ENCODE data around the gene GADD45G. TPM values are rescaled to one million over a fixed set of nuclear protein-coding genes. Genes with fewer than 3 reads are reported as not detected.

Gene GADD45G
- polyA plus RNA-seq, 2 of the 4 experiments (the other 2 are of a cell fraction) = 0.15 to 0.16 TPM

- no peak for TF ChIP-seq CHD4 (IDR thresholded peaks at IDR 0.05; ENCODE audit: borderline replicate concordance)
- no peak for TF ChIP-seq RFX5 (IDR thresholded peaks at IDR 0.05)
These were observed 4.0 kb downstream of the GADD45G start (continued) for GRCh38 chr9:89608641-89609335.

- POLR2A ChIA-PET = no interaction called here
- WGBS (ENCODE audit: missing lambda C conversion rate) = 64% methylated on average over 8 of the region's 8 CpGs
- H3K9me3 ChIP-seq = no peaks in the 10 kb centered on the region
- peaks cover 16% of the 10 kb centered on the region for H3K4me1 ChIP-seq
- DNase-seq (ENCODE audit: low read depth in 1 of 2, low spot score in 1 of 2) (no peak), ATAC-seq (no peak), FAIRE-seq (no peak)
- H3K4me3 ChIP-seq = no peak overlapping the region
- TF ChIP-seq PHF8 (IDR thresholded peaks at IDR 0.05; ENCODE audit: borderline replicate concordance, low read depth) (no peak), POLR2AphosphoS2 (conservative IDR thresholded peaks at IDR 0.05; ENCODE audit: low read length) (no peak), HOXB5 (CRISPR knock-in tag; IDR thresholded peaks at IDR 0.05) (no peak)
- H3K4me2 ChIP-seq = no peak overlapping the region
- CTCF ChIA-PET = interaction anchor here (1.2 to 16.3 kb wide), 5 partner anchors 9 to 494 kb away, joined by 3 to 371 read pairs (median 9); no protein-coding TSS in a partner anchor
- H3K27ac ChIP-seq = no peak overlapping the region
These were observed 4.7 kb downstream of the GADD45G start for GRCh38 chr9:89609426-89610006.

- DNase-seq (ENCODE audit: low read depth in 1 of 2, low spot score in 1 of 2) (no peak), ATAC-seq (no peak), FAIRE-seq (no peak)
- POLR2A ChIA-PET = no interaction called here
- H3K4me1 ChIP-seq = peaks cover 16% of the 10 kb centered on the region
- no peak overlapping the region for H3K4me2 ChIP-seq
- no peaks in the 10 kb centered on the region for H3K9me3 ChIP-seq
- H3K27ac ChIP-seq = no peak overlapping the region
- CTCF ChIA-PET = interaction anchor here (0.6 to 16.3 kb wide), 7 partner anchors 8 to 493 kb away, joined by 3 to 371 read pairs (median 4); no protein-coding TSS in a partner anchor
- no peak overlapping the region for H3K4me3 ChIP-seq
- TF ChIP-seq KDM1A (IDR thresholded peaks at IDR 0.05; ENCODE audit: low read depth) (no peak), EP300 (IDR thresholded peaks at IDR 0.05) (no peak), FOXS1 (CRISPR knock-in tag; IDR thresholded peaks at IDR 0.05) (no peak), MYC (IDR thresholded peaks at IDR 0.05; ENCODE audit: borderline replicate concordance, low read length) (no peak), FOSB (CRISPR knock-in tag; IDR thresholded peaks at IDR 0.05) (no peak), ELK1 (IDR thresholded peaks at IDR 0.05; ENCODE audit: low read depth, low read length) (no peak), ZSCAN20 (CRISPR knock-in tag; IDR thresholded peaks at IDR 0.05) (no peak), EHF (CRISPR knock-in tag; IDR thresholded peaks at IDR 0.05) (no peak), TP53 (CRISPR knock-in tag; IDR thresholded peaks at IDR 0.05) (no peak)
- TF ChIP-seq, protein P1, sequence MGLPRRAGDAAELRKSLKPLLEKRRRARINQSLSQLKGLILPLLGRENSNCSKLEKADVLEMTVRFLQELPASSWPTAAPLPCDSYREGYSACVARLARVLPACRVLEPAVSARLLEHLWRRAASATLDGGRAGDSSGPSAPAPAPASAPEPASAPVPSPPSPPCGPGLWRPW (IDR thresholded peaks at IDR 0.05) = no peak
- TF ChIP-seq, protein P2, sequence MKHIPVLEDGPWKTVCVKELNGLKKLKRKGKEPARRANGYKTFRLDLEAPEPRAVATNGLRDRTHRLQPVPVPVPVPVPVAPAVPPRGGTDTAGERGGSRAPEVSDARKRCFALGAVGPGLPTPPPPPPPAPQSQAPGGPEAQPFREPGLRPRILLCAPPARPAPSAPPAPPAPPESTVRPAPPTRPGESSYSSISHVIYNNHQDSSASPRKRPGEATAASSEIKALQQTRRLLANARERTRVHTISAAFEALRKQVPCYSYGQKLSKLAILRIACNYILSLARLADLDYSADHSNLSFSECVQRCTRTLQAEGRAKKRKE (CRISPR knock-in tag; IDR thresholded peaks at IDR 0.05; ENCODE audit: low read depth) = no peak
- WGBS (ENCODE audit: missing lambda C conversion rate) = 54% methylated on average over 7 of the region's 7 CpGs
These were observed 5.6 kb downstream of the GADD45G start for GRCh38 chr9:89610391-89610925.

DNA sequence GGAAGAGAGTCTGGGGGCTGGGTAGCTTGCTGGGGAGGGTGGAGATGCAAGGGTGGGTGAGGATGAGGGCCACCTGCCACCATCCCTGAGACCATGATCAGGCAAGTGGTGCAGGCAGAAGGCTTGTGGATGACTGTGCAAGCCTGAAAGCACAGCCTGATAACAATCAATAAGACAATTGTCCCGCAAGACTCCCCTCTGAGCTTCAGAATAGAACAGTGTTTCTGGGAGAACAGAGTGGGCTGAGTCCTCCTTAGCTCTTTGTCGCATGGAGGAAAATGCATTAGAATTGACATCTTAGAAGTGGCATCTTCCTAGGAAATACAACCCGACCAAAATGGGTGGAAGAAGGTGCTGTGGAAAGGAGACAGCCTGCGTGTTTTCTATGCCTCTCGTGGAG is 6.6 kb downstream of the GADD45G start:
- Histone ChIP-seq H3K27ac (no peak overlapping the region), H3K4me2 (no peak overlapping the region), H3K4me1 (peaks cover 7% of the 10 kb centered on the region), H3K9me3 (no peaks in the 10 kb centered on the region), H3K4me3 (no peak overlapping the region)
- WGBS (ENCODE audit: missing lambda C conversion rate) = 40% methylated on average over 5 of the region's 5 CpGs
- CTCF ChIA-PET = interaction anchor here (1.0 to 16.3 kb wide), 5 partner anchors 9 to 492 kb away, joined by 3 to 371 read pairs (median 49); no protein-coding TSS in a partner anchor
- POLR2A ChIA-PET = no interaction called here
- DNase-seq (ENCODE audit: low read depth in 1 of 2, low spot score in 1 of 2) = no peak
- no peak for FAIRE-seq
- no peak for ATAC-seq
- TF ChIP-seq POLR2AphosphoS2 (conservative IDR thresholded peaks at IDR 0.05; ENCODE audit: low read length) (no peak), NR3C1 (IDR thresholded peaks at IDR 0.05) (no peak), KDM5A (IDR thresholded peaks at IDR 0.05) (no peak), CHD2 (IDR thresholded peaks at IDR 0.05; ENCODE audit: low read length, partially characterized antibody) (no peak), POLR2A (IDR thresholded peaks at IDR 0.05; ENCODE audit: low read length) (no peak), EHF (CRISPR knock-in tag; IDR thresholded peaks at IDR 0.05) (no peak), CHD4 (IDR thresholded peaks at IDR 0.05; ENCODE audit: borderline replicate concordance) (no peak), BHLHE40 (IDR thresholded peaks at IDR 0.05; ENCODE audit: low read depth, low read length) (no peak), CBX2 (IDR thresholded peaks at IDR 0.05; ENCODE audit: borderline replicate concordance, low read depth) (no peak)
- TF ChIP-seq, protein P3, sequence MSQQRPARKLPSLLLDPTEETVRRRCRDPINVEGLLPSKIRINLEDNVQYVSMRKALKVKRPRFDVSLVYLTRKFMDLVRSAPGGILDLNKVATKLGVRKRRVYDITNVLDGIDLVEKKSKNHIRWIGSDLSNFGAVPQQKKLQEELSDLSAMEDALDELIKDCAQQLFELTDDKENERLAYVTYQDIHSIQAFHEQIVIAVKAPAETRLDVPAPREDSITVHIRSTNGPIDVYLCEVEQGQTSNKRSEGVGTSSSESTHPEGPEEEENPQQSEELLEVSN (IDR thresholded peaks at IDR 0.05; ENCODE audit: borderline replicate concordance, low read depth) = no peak

Data from A549 (cell line).